ENCODE measurements around the gene PAGR1.

GRCh38 chr16:29812754-29813643, 3.0 kb upstream of the PAGR1 start:
- TF ChIP-seq, protein P1, sequence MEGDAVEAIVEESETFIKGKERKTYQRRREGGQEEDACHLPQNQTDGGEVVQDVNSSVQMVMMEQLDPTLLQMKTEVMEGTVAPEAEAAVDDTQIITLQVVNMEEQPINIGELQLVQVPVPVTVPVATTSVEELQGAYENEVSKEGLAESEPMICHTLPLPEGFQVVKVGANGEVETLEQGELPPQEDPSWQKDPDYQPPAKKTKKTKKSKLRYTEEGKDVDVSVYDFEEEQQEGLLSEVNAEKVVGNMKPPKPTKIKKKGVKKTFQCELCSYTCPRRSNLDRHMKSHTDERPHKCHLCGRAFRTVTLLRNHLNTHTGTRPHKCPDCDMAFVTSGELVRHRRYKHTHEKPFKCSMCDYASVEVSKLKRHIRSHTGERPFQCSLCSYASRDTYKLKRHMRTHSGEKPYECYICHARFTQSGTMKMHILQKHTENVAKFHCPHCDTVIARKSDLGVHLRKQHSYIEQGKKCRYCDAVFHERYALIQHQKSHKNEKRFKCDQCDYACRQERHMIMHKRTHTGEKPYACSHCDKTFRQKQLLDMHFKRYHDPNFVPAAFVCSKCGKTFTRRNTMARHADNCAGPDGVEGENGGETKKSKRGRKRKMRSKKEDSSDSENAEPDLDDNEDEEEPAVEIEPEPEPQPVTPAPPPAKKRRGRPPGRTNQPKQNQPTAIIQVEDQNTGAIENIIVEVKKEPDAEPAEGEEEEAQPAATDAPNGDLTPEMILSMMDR (IDR thresholded peaks at IDR 0.05; ENCODE audit: insufficient read depth, low read length, poor library complexity, severe bottlenecking) = no peak
- TF ChIP-seq EZH2phosphoT487 (conservative IDR thresholded peaks at IDR 0.05; ENCODE audit: low read length) = no peak
